Measurements from ENCODE around the gene TMF1.

TMF1 gene

DNA sequence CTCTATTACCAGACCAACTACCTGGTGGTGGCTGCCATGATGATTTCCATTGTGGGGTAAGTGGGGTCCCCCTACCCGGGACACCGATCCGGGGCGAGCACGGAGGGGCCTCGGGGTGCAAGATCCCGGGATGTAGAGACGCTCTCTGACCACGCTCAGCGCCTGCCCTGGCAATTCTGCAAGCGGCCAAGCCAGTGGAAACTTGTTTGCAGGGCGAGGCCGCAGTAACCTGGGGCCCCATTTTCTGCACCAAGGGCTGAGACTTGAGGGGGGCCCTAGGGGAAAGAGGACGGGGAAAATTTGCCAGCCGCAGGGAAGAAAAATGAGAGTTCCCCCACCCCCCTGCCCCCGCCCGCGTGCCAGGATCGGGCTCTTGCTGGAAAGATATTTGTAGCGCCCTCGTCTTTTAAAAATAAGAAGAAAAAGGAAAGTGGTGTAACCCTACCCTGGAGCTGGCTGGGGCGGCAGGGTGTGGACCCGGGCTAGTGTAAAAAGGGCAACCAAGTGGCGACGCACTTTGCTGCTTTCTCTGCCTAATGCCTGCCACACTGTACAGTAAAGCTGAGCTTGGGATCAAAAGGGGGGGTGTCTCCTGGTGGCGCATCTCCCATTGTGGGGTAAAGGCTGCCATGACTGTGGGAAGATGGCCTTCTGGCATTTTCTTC, 33.2 kb upstream of the TMF1 start:
- TF ChIP-seq, protein P1, sequence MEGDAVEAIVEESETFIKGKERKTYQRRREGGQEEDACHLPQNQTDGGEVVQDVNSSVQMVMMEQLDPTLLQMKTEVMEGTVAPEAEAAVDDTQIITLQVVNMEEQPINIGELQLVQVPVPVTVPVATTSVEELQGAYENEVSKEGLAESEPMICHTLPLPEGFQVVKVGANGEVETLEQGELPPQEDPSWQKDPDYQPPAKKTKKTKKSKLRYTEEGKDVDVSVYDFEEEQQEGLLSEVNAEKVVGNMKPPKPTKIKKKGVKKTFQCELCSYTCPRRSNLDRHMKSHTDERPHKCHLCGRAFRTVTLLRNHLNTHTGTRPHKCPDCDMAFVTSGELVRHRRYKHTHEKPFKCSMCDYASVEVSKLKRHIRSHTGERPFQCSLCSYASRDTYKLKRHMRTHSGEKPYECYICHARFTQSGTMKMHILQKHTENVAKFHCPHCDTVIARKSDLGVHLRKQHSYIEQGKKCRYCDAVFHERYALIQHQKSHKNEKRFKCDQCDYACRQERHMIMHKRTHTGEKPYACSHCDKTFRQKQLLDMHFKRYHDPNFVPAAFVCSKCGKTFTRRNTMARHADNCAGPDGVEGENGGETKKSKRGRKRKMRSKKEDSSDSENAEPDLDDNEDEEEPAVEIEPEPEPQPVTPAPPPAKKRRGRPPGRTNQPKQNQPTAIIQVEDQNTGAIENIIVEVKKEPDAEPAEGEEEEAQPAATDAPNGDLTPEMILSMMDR (IDR thresholded peaks at IDR 0.05; ENCODE audit: extremely low read depth, missing control alignments), result no peak
- no peak for DNase-seq (ENCODE audit: low spot score)

DNA sequence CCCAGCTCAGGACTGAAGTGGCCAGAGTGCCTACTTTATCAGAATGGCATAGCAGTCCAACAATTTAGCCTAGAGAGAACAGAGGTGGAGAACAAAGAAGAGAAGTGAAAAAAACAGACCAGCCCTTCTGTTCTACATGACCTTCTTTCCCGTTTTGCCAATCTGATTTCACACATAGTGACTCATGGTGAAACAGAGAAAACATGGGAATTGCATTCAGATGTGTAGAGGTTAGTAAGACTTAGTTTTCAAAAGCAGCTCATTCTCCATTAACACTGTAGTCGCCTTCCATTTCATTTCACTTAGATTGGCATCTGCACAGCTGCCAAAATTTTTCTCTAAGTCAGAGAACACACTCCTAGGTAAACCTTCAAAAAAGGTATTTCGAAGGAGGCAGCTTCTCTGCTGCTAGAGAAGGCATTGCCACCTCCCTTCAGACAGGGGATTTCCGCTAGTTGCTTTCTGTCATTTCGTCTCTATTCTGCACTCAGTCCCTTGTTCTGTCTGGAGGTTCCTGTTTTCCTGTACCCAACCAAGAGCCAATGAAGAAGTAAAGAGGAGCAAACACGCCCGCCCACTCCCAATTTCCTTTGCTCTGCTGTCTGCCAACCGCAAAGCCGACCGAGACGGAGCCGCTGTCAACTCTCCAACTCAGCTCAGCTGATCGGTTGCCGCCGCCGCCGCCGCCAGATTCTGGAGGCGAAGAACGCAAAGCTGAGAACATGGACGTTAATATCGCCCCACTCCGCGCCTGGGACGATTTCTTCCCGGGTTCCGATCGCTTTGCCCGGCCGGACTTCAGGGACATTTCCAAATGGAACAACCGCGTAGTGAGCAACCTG, 32.4 kb upstream of the TMF1 start, which contains the start of gene ARL6IP5:
ARL6IP5 (plus strand) TSS at position 612 of the 842 bp plus-strand sequence; CDS start at position 723, 111 bp downstream.
- TF ChIP-seq, protein P1 (IDR thresholded peaks at IDR 0.05; ENCODE audit: extremely low read depth, missing control alignments), result no peak
- peak; percentile 75 for DNase-seq (ENCODE audit: low spot score)

DNA sequence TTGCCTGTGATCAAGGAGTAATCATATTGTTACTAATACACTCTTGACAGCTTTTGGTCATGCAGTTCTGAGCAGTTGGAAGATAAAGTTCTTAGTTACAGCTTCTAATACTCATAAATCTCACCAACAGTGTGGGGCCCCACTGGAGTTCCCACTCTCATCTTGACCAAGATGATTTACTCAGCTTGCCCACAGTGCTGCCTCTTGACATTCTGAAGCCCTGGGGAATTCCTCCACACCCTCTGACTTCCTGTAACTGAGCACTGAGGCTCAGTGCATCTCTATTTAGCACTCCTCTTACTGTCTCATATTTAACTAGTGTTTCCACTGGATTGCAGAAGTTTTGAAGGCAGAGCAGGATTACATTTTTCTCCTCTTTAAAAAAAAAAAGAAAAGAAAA, 30.7 kb upstream of the TMF1 start:
- TF ChIP-seq, protein P1 (IDR thresholded peaks at IDR 0.05; ENCODE audit: extremely low read depth, missing control alignments), result no peak

GRCh38 chr3:69082361-69082760, 30.2 kb upstream of the TMF1 start:
- no peak for DNase-seq (ENCODE audit: low spot score)
- TF ChIP-seq, protein P1 (IDR thresholded peaks at IDR 0.05; ENCODE audit: extremely low read depth, missing control alignments), result no peak

More for the DNA sequence above, 30.7 kb upstream of the TMF1 start:
- DNase-seq (ENCODE audit: low spot score), result peak; percentile 69

DNA sequence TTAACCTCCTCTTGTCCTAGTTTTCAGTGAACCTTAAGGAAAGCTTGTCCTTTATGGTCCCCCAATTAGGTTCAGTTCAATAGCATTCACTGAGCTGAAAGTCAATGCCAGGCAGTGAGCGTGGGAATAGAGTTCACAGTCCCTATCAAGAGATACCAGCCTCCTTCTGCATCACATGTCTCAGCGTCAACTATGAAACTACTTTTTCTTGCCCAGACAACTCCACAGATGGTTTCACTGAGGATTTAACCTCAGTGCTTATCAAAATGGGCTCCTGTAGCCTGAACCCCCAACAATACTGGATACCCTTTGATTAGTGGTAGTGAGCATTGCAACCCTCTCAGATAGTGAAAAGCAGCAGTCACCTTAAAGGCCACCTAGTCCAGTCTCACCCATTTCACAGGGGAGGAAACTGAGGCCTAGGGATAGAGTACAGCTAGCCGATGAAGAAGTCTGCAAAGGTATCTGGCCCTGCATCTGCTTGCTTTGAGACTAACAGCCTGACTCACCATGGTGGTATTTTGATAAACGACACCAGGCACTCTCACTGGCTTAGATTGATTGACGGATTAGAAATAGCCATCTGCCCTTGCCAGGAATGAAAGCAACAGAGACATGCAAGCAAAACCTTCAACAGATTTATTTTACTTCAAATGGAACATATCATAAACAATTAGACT, 29.6 kb upstream of the TMF1 start:
- DNase-seq (ENCODE audit: low spot score), result no peak
- TF ChIP-seq, protein P1 (IDR thresholded peaks at IDR 0.05; ENCODE audit: extremely low read depth, missing control alignments), result no peak

GRCh38 chr3:69080233-69080920, 28.2 kb upstream of the TMF1 start, which contains the start of gene UBA3:
TSS of gene UBA3 (minus strand) at chr3:69080365. CDS start at chr3:69080353, 12 bp downstream.
- DNase-seq (ENCODE audit: low spot score), result peak; percentile 89
- TF ChIP-seq, protein P1 (IDR thresholded peaks at IDR 0.05; ENCODE audit: extremely low read depth, missing control alignments), result no peak

Measured in GM20000 (cell line).